H9 (cell line): ENCODE results near the gene INMT. TPM values are rescaled to one million over a fixed set of nuclear protein-coding genes. Genes with fewer than 3 reads are reported as not detected.

ENCODE experiments used
- DNase-seq: peaks from one replicate; pipeline ENCODE4 v3.0.0-alpha.2; 2017
- H2AFZ ChIP-seq: one replicate; pipeline ENCODE4 v1.6.1; 2013; ENCODE audit warnings: mild to moderate bottlenecking, low read length, control low read depth, moderate library complexity
- H2AK5ac ChIP-seq: 2 replicates; pipeline ENCODE4 v1.6.1; 2013; ENCODE audit warnings: low read length, control low read depth, mixed read lengths; ENCODE audit not compliant: insufficient read length
- H2BK120ac ChIP-seq: one replicate; pipeline ENCODE4 v1.6.1; 2013; ENCODE audit warnings: low read depth, mild to moderate bottlenecking, low read length, control low read depth, inconsistent platforms; ENCODE audit not compliant: poor library complexity, severe bottlenecking
- H2BK12ac ChIP-seq: 2 replicates; pipeline ENCODE4 v1.6.1; 2013; ENCODE audit warnings: low read length, control low read depth, mixed read lengths, low read depth; ENCODE audit not compliant: insufficient read length
- H2BK15ac ChIP-seq: 2 replicates; pipeline ENCODE4 v1.6.1; 2013; ENCODE audit warnings: low read depth, low read length, control low read depth
- H2BK20ac ChIP-seq: one replicate; pipeline ENCODE4 v1.6.1; 2013; ENCODE audit warnings: low read depth, mild to moderate bottlenecking, low read length, control low read depth, inconsistent platforms; ENCODE audit not compliant: poor library complexity, severe bottlenecking
- H2BK5ac ChIP-seq: 2 replicates; pipeline ENCODE4 v1.6.1; 2013; ENCODE audit warnings: low read length, control low read depth, mixed read lengths; ENCODE audit not compliant: insufficient read length
- H3K14ac ChIP-seq: 2 replicates; pipeline ENCODE4 v1.6.1; 2013; ENCODE audit warnings: low read length, control low read depth; ENCODE audit not compliant: insufficient read depth
- H3K18ac ChIP-seq: 2 replicates; pipeline ENCODE4 v1.6.1; 2013; ENCODE audit warnings: low read depth, mild to moderate bottlenecking, mixed read lengths, low read length, control low read depth; ENCODE audit not compliant: insufficient read length
- H3K23ac ChIP-seq: 2 replicates; pipeline ENCODE4 v1.6.1; 2013; ENCODE audit warnings: low read length, control low read depth, mixed read lengths, low read depth; ENCODE audit not compliant: insufficient read length
- H3K23me2 ChIP-seq: 2 replicates; pipeline ENCODE4 v1.6.1; 2013; ENCODE audit warnings: low read depth, mild to moderate bottlenecking, mixed read lengths, low read length, control low read depth; ENCODE audit not compliant: insufficient read length, poor library complexity, severe bottlenecking
- H3K27ac ChIP-seq: 2 replicates; pipeline ENCODE4 v1.5.1; 2013; ENCODE audit warnings: low read length, control low read depth, mixed read lengths, low read depth; ENCODE audit not compliant: insufficient read length
- H3K27me3 ChIP-seq: 2 replicates; pipeline ENCODE4 v1.6.1; 2013; ENCODE audit warnings: low read length, control low read depth, inconsistent platforms; ENCODE audit not compliant: insufficient read depth
- H3K4ac ChIP-seq: 2 replicates; pipeline ENCODE4 v1.6.1; 2013; ENCODE audit warnings: low read depth, mild to moderate bottlenecking, control low read depth, inconsistent platforms, low read length, moderate library complexity
- H3K4me1 ChIP-seq: 2 replicates; pipeline ENCODE4 v1.6.1; 2013; ENCODE audit warnings: low read length, control low read depth, inconsistent platforms; ENCODE audit not compliant: insufficient read depth
- H3K4me2 ChIP-seq: 2 replicates; pipeline ENCODE4 v1.6.1; 2013; ENCODE audit warnings: low read length, control low read depth, mixed read lengths; ENCODE audit not compliant: insufficient read length, insufficient read depth
- H3K56ac ChIP-seq: 2 replicates; pipeline ENCODE4 v1.6.1; 2013; ENCODE audit warnings: low read depth, mild to moderate bottlenecking, mixed read lengths, low read length, control low read depth; ENCODE audit not compliant: insufficient read length
- H3K79me1 ChIP-seq: 2 replicates; pipeline ENCODE4 v1.6.1; 2013; ENCODE audit warnings: low read depth, mild to moderate bottlenecking, moderate library complexity, low read length, control low read depth, inconsistent platforms; ENCODE audit not compliant: insufficient read depth, poor library complexity, severe bottlenecking
- H3K79me2 ChIP-seq: 2 replicates; pipeline ENCODE4 v1.6.1; 2013; ENCODE audit warnings: low read length, control low read depth, inconsistent platforms; ENCODE audit not compliant: insufficient read depth
- H3K9ac ChIP-seq: 2 replicates; pipeline ENCODE4 v1.6.1; 2013; ENCODE audit warnings: low read length, control low read depth, mixed read lengths; ENCODE audit not compliant: insufficient read length; ENCODE audit errors: extremely low read depth
- H3K9me3 ChIP-seq: one replicate; pipeline ENCODE4 v1.6.1; 2013; ENCODE audit warnings: low read depth, low read length, inconsistent platforms; ENCODE audit not compliant: control insufficient read depth
- H3T11ph ChIP-seq: one replicate; pipeline ENCODE4 v1.6.1; 2013; ENCODE audit warnings: mild to moderate bottlenecking, low read length, control low read depth, inconsistent platforms
- H4K20me1 ChIP-seq: one replicate; pipeline ENCODE4 v1.6.1; 2013; ENCODE audit not compliant: control insufficient read depth, insufficient read length, insufficient read depth
- H4K5ac ChIP-seq: 2 replicates; pipeline ENCODE4 v1.6.1; 2013; ENCODE audit warnings: low read depth, mild to moderate bottlenecking, mixed read lengths, low read length, control low read depth; ENCODE audit not compliant: insufficient read length
- H4K8ac ChIP-seq: replicated peaks from 2 replicates; pipeline ENCODE4 v1.6.1; 2013; ENCODE audit warnings: low read length, control low read depth, mixed read lengths, low read depth; ENCODE audit not compliant: insufficient read length
- H4K91ac ChIP-seq: 2 replicates; pipeline ENCODE4 v1.6.1; 2013; ENCODE audit warnings: low read depth, mild to moderate bottlenecking, moderate library complexity, mixed read lengths, low read length, control low read depth; ENCODE audit not compliant: insufficient read length
- H3K27ac Mint-ChIP-seq, 3 experiments: 2 replicates in 2 of 3; 3 replicates in 1 of 3; pipeline ENCODE4 v1.8.0; 2020 to 2021; ENCODE audit warnings: mixed read lengths in 3 of 3, mild to moderate bottlenecking in 1 of 3, moderate library complexity in 1 of 3
- H3K27me3 Mint-ChIP-seq: 2 replicates; pipeline ENCODE4 v1.8.0; 2021; ENCODE audit warnings: low read depth, mild to moderate bottlenecking, moderate library complexity, mixed read lengths
- H3K36me3 Mint-ChIP-seq, 3 experiments: 2 replicates in 2 of 3; 3 replicates in 1 of 3; pipeline ENCODE4 v1.8.0; 2020 to 2021; ENCODE audit warnings: low read depth in 3 of 3, mixed read lengths in 3 of 3; ENCODE audit not compliant: insufficient read depth in 1 of 3
- H3K4me1 Mint-ChIP-seq, 2 experiments: 2 replicates each; pipeline ENCODE4 v1.8.0; 2020; ENCODE audit warnings: mixed read lengths in 2 of 2
- H3K4me3 Mint-ChIP-seq, 2 experiments: 2 replicates in 1 of 2; 3 replicates in 1 of 2; pipeline ENCODE4 v1.8.0; 2020 to 2021; ENCODE audit warnings: mild to moderate bottlenecking in 2 of 2, mixed read lengths in 2 of 2, moderate library complexity in 1 of 2
- H3K9me3 Mint-ChIP-seq, 2 experiments: 2 replicates in 1 of 2; 3 replicates in 1 of 2; pipeline ENCODE4 v1.8.0; 2020; ENCODE audit warnings: mild to moderate bottlenecking in 2 of 2, mixed read lengths in 2 of 2, moderate library complexity in 1 of 2
- WGBS: extraction: QIAGEN DNeasy Blood & Tissue Kit; methylation state at CpG from one replicate; pipeline ENCODE4 v1.1.7; 2013; ENCODE audit warnings: missing lambda C conversion rate, low lambda C conversion rate, mixed read lengths; ENCODE audit not compliant: insufficient read length; ENCODE audit errors: extremely low coverage; 5-methylcytosine and 5-hydroxymethylcytosine counted together
- total RNA-seq: library from RNA; stranded (reverse); gene quantifications from 2 replicates; pipeline ENCODE4 v1.2.1, GENCODE V29; 2021
- TF ChIP-seq, protein P1 (sequence below): fragments of 200-600 bp; sonication (generic); conservative IDR thresholded peaks from 3 replicates; pipeline ENCODE4 v1.8.0; 2021; ENCODE audit warnings: antibody characterized with exemption, mild to moderate bottlenecking

Gene INMT
- total RNA-seq, 1 experiment from 2014 or later = 0.70 TPM

DNA sequence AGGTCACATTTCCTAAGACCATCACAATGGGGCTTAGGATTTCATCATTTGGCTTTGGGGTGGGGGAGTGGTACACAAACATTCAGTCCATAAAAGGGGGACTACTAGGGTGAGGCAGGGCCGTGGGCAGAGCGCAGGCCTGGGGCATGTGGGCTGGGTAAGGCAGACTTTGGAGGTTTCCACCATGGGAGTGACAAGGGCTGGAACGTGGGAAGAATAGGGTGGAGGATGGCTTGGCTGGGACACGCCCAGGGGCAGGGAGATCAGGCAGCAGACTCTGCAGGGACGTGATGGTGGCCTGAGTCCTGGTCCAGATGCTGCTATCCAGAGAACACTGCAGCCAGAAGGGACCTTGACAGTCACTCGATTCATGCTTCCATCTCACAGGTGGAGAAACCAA, 45.0 kb upstream of the INMT start:
- no peaks in the 10 kb centered on the region; a peak in 1 of 5 replicates for H3K9me3 Mint-ChIP-seq
- no peak overlapping the region for H4K8ac ChIP-seq
- H3K18ac ChIP-seq = no peak overlapping the region
- peaks cover 9% of the 10 kb centered on the region for H3K27me3 Mint-ChIP-seq
- no peak overlapping the region for H2BK120ac ChIP-seq
- H2BK20ac ChIP-seq = no peak overlapping the region
- H3K9ac ChIP-seq = no peak overlapping the region
- H3K79me1 ChIP-seq = no peaks in the 10 kb centered on the region
- H2AK5ac ChIP-seq = no peak overlapping the region
- H3K27ac Mint-ChIP-seq = no peak overlapping the region
- no peak overlapping the region for H2BK12ac ChIP-seq
- H3T11ph ChIP-seq = no peak overlapping the region
- no peak overlapping the region for H3K4ac ChIP-seq
- no peak overlapping the region for H4K91ac ChIP-seq
- no peak overlapping the region; the same call in 1 of the 2 replicates for H3K14ac ChIP-seq
- H4K20me1 ChIP-seq = no peaks in the 10 kb centered on the region
- no peaks in the 10 kb centered on the region for H3K9me3 ChIP-seq
- H3K36me3 Mint-ChIP-seq = no peaks in the 10 kb centered on the region
- H3K4me2 ChIP-seq = no peak overlapping the region
- no peak overlapping the region for H2BK5ac ChIP-seq
- H2BK15ac ChIP-seq = no peak overlapping the region
- H3K23me2 ChIP-seq = no peaks in the 10 kb centered on the region
- H4K5ac ChIP-seq = no peak overlapping the region
- no peak overlapping the region for H3K4me3 Mint-ChIP-seq
- no peak overlapping the region for H3K23ac ChIP-seq
- no peaks in the 10 kb centered on the region for H3K79me2 ChIP-seq
- TF ChIP-seq, protein P1, sequence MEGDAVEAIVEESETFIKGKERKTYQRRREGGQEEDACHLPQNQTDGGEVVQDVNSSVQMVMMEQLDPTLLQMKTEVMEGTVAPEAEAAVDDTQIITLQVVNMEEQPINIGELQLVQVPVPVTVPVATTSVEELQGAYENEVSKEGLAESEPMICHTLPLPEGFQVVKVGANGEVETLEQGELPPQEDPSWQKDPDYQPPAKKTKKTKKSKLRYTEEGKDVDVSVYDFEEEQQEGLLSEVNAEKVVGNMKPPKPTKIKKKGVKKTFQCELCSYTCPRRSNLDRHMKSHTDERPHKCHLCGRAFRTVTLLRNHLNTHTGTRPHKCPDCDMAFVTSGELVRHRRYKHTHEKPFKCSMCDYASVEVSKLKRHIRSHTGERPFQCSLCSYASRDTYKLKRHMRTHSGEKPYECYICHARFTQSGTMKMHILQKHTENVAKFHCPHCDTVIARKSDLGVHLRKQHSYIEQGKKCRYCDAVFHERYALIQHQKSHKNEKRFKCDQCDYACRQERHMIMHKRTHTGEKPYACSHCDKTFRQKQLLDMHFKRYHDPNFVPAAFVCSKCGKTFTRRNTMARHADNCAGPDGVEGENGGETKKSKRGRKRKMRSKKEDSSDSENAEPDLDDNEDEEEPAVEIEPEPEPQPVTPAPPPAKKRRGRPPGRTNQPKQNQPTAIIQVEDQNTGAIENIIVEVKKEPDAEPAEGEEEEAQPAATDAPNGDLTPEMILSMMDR = no peak
- H3K27me3 ChIP-seq = no peaks in the 10 kb centered on the region
- peaks cover 16% of the 10 kb centered on the region in 2 experiments for H3K4me1 Mint-ChIP-seq
- H3K56ac ChIP-seq = no peak overlapping the region
- H3K27ac ChIP-seq = no peak overlapping the region
- H3K4me1 ChIP-seq = no peaks in the 10 kb centered on the region
- no CpG with 5 or more reads among the region's 6 CpGs for WGBS
- DNase-seq = no peak
- H2AFZ ChIP-seq = no peak overlapping the region
